KMS-11 (cell line): Measurements from ENCODE around the gene VTI1B.

Experiments used
- H2AFZ ChIP-seq: fragments of 200-600 bp; sonication (generic); 2 replicates; pipeline ENCODE4 v1.6.1; 2016; ENCODE audit warnings: antibody characterized with exemption, mixed run types, low read depth
- H3K27ac ChIP-seq: fragments of 200-600 bp; sonication (generic); 2 replicates; pipeline ENCODE4 v1.6.1; 2016; ENCODE audit warnings: mild to moderate bottlenecking, mixed run types
- H3K27me3 ChIP-seq: fragments of 200-600 bp; sonication (generic); 2 replicates; pipeline ENCODE4 v1.6.1; 2017; ENCODE audit warnings: mild to moderate bottlenecking, low read depth, mixed run types, moderate library complexity; ENCODE audit not compliant: insufficient read depth
- H3K36me3 ChIP-seq: fragments of 200-600 bp; sonication (generic); 2 replicates; pipeline ENCODE4 v1.6.1; 2017; ENCODE audit warnings: mild to moderate bottlenecking, mixed run types; ENCODE audit not compliant: insufficient read depth
- H3K4me1 ChIP-seq: fragments of 200-600 bp; sonication (generic); 2 replicates; pipeline ENCODE4 v1.6.1; 2016; ENCODE audit warnings: mild to moderate bottlenecking, low read depth, mixed run types; ENCODE audit not compliant: poor library complexity, severe bottlenecking
- H3K4me2 ChIP-seq: fragments of 200-600 bp; sonication (generic); 2 replicates; pipeline ENCODE4 v1.7.0; 2016; ENCODE audit warnings: mild to moderate bottlenecking, mixed run types
- H3K4me3 ChIP-seq: fragments of 200-600 bp; sonication (generic); IDR thresholded peaks from 2 replicates; pipeline ENCODE4 v1.6.1; 2017; ENCODE audit warnings: low read depth, low read length, mixed read lengths; ENCODE audit not compliant: insufficient read depth
- H3K79me2 ChIP-seq: fragments of 200-600 bp; sonication (generic); 2 replicates; pipeline ENCODE4 v1.6.1; 2016; ENCODE audit warnings: low read depth, mixed run types; ENCODE audit not compliant: insufficient read depth
- H3K9ac ChIP-seq: fragments of 200-600 bp; sonication (generic); 2 replicates; pipeline ENCODE4 v1.6.1; 2016; ENCODE audit warnings: mild to moderate bottlenecking, mixed run types
- H4K20me1 ChIP-seq: fragments of 200-600 bp; sonication (generic); 2 replicates; pipeline ENCODE4 v1.6.1; 2016; ENCODE audit warnings: mild to moderate bottlenecking, mixed run types; ENCODE audit not compliant: insufficient read depth
- TF ChIP-seq, protein P1 (sequence below): fragments of 200-600 bp; sonication (generic); conservative IDR thresholded peaks from 2 replicates; pipeline ENCODE4 v1.6.1; 2017; ENCODE audit warnings: low read depth, mild to moderate bottlenecking, antibody characterized with exemption, low read length, moderate library complexity, mixed read lengths

Gene VTI1B

GRCh38 chr14:67645414-67645813 is 29.0 kb downstream of the VTI1B start:
- Histone ChIP-seq H3K27me3 (no peaks in the 10 kb centered on the region), H2AFZ (no peak overlapping the region), H3K27ac (no peak overlapping the region), H3K36me3 (no peaks in the 10 kb centered on the region), H3K9ac (no peak overlapping the region), H4K20me1 (no peaks in the 10 kb centered on the region), H3K4me3 (no peak overlapping the region), H3K4me1 (peaks cover 46% of the 10 kb centered on the region), H3K4me2 (no peak overlapping the region), H3K79me2 (no peaks in the 10 kb centered on the region)
- TF ChIP-seq, protein P1, sequence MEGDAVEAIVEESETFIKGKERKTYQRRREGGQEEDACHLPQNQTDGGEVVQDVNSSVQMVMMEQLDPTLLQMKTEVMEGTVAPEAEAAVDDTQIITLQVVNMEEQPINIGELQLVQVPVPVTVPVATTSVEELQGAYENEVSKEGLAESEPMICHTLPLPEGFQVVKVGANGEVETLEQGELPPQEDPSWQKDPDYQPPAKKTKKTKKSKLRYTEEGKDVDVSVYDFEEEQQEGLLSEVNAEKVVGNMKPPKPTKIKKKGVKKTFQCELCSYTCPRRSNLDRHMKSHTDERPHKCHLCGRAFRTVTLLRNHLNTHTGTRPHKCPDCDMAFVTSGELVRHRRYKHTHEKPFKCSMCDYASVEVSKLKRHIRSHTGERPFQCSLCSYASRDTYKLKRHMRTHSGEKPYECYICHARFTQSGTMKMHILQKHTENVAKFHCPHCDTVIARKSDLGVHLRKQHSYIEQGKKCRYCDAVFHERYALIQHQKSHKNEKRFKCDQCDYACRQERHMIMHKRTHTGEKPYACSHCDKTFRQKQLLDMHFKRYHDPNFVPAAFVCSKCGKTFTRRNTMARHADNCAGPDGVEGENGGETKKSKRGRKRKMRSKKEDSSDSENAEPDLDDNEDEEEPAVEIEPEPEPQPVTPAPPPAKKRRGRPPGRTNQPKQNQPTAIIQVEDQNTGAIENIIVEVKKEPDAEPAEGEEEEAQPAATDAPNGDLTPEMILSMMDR, result no peak

- Histone ChIP-seq H3K27ac (no peak overlapping the region), H2AFZ (no peak overlapping the region), H3K9ac (no peak overlapping the region), H3K4me3 (no peak overlapping the region), H3K79me2 (no peaks in the 10 kb centered on the region), H3K4me1 (peaks cover 46% of the 10 kb centered on the region), H3K4me2 (no peak overlapping the region), H4K20me1 (no peaks in the 10 kb centered on the region), H3K27me3 (no peaks in the 10 kb centered on the region), H3K36me3 (no peaks in the 10 kb centered on the region)
- TF ChIP-seq, protein P1, result no peak
Observed at GRCh38 chr14:67644428-67644827, 30.0 kb downstream of the VTI1B start.

GRCh38 chr14:67643713-67644112 is 30.7 kb downstream of the VTI1B start:
- H3K27ac ChIP-seq, result no peak overlapping the region
- H3K36me3 ChIP-seq, result no peaks in the 10 kb centered on the region
- TF ChIP-seq, protein P1, result no peak

GRCh38 chr14:67641902-67642749 is 32.3 kb downstream of the VTI1B start:
- no peak overlapping the region for H2AFZ ChIP-seq
- H3K79me2 ChIP-seq, result no peaks in the 10 kb centered on the region
- peak overlapping the region; percentile 51; the same call in 1 of the 2 replicates for H3K27ac ChIP-seq
- no peak overlapping the region for H3K4me3 ChIP-seq
- peaks cover 46% of the 10 kb centered on the region for H3K4me1 ChIP-seq
- peak overlapping the region; percentile 40 for H3K4me2 ChIP-seq
- TF ChIP-seq, protein P1, result no peak
- H4K20me1 ChIP-seq, result no peaks in the 10 kb centered on the region
- H3K9ac ChIP-seq, result no peak overlapping the region; the same call in 1 of the 2 replicates
- H3K27me3 ChIP-seq, result no peaks in the 10 kb centered on the region
- no peaks in the 10 kb centered on the region for H3K36me3 ChIP-seq

More at GRCh38 chr14:67643713-67644112, 30.7 kb downstream of the VTI1B start:
- H4K20me1 ChIP-seq, result no peaks in the 10 kb centered on the region
- H3K9ac ChIP-seq, result no peak overlapping the region
- H3K4me1 ChIP-seq, result peaks cover 46% of the 10 kb centered on the region
- no peak overlapping the region for H2AFZ ChIP-seq
- no peak overlapping the region; the same call in 1 of the 2 replicates for H3K4me2 ChIP-seq
- H3K4me3 ChIP-seq, result no peak overlapping the region
- no peaks in the 10 kb centered on the region for H3K27me3 ChIP-seq
- H3K79me2 ChIP-seq, result no peaks in the 10 kb centered on the region
